ENCODE results near the gene IGF2BP2.

IGF2BP2 gene

GRCh38 chr3:185631508-185632206, 193.2 kb downstream of the IGF2BP2 start:
- DNase-seq: no peak

GRCh38 chr3:185631108-185631507, 193.7 kb downstream of the IGF2BP2 start:
- DNase-seq: no peak

GRCh38 chr3:185630182-185630622, 194.6 kb downstream of the IGF2BP2 start:
- peak; percentile 71 for DNase-seq

GRCh38 chr3:185629554-185630181, 195.2 kb downstream of the IGF2BP2 start:
- DNase-seq: no peak

- no peak for DNase-seq
Observed at GRCh38 chr3:185625784-185626183, 199.1 kb downstream of the IGF2BP2 start.

- DNase-seq: no peak
Observed at GRCh38 chr3:185623939-185624665, 200.7 kb downstream of the IGF2BP2 start.

GRCh38 chr3:185613016-185613415, 211.8 kb downstream of the IGF2BP2 start:
- no peak for DNase-seq

- no peak for DNase-seq
Observed at GRCh38 chr3:185606196-185606595, 218.6 kb downstream of the IGF2BP2 start.

- no peak for DNase-seq
Observed at GRCh38 chr3:185605566-185605965, 219.3 kb downstream of the IGF2BP2 start.

GRCh38 chr3:185595526-185595925, 229.3 kb downstream of the IGF2BP2 start:
- no peak for DNase-seq

- DNase-seq: no peak
Observed at GRCh38 chr3:185594073-185594472, 230.8 kb downstream of the IGF2BP2 start.
